Cerebellar nuclear complex (tissue), 1 donor: ENCODE measurements around the gene KRTAP5-10.
"Not testable (repeated sequence)": the region's sequence is repeated elsewhere in the genome, so short reads cannot be mapped to it uniquely, and the experiment has no call there.

ENCODE experiments used
- DNase-seq, 2 experiments: peaks; one replicate each; lab custom pipeline; 2025; lab: John Stamatoyannopoulos, UW

Gene KRTAP5-10

GRCh38 chr11:71542879-71543777 lies 22.2 kb upstream of the KRTAP5-10 start:
- no peak for DNase-seq

- DNase-seq = no peak
These were observed 21.5 kb upstream of the KRTAP5-10 start for GRCh38 chr11:71543866-71544265.

DNA sequence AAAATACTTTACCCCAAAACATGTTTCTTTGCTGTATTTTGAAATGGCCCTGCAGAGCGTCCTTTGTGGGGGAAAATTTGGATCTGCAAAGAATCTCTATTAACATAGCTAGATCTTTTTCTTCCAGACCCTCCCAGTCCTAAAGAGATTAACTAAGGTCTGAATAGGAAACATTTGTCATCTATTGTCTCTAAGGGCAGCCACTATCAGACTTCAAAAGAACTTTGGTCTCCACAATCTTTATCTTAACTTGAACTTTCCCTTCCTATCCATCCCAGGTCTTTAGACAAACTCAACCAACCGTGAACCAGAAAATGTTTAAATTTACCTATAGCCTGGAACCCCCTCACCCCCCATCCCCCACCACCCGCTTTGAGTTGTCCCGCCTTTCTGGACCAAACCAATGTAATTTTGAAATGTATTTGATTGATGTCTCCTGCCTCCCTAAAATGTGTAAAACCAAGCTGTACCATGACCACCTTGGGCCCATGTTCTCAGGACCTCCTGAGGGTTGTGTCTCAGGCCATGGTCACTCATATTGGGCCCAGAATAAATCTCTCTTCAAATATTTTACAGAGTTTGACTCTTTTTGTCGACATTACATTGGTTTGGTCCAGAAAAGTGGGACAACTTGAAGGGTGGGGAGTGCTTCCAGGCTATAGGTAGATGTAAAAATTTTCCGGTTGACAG lies 20.7 kb upstream of the KRTAP5-10 start:
- no peak for DNase-seq

DNA sequence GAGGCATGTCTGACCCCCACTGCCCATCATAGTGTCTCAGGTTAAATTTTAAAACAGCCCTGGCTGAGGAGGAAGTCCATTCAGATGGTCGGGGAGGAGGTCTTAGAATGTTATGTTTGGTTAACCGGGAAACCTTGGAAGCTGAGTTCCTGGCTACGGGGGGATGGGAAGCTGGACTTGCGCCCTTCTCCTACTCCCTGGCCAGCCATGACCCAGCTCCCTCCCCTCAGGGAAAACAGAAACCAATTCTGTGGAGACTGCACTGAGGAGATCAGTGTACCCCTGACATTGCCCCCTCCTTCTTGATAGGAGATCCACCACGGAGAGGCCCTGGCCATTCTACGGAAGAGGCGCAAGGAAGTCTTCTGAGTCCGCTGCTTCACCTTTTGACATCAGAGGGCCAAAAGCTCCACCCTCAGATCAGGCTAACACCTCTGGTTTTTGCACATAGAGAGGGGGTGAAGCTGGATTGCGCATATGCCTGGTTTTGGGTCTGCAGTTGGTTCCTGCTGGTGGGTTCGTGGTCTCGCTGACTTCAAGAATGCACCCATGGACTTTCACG lies 19.9 kb upstream of the KRTAP5-10 start:
- DNase-seq = no peak

GRCh38 chr11:71548120-71548519 lies 17.2 kb upstream of the KRTAP5-10 start, which contains the start of gene KRTAP5-9:
KRTAP5-9 (plus strand) TSS chr11:71548420; CDS start chr11:71548658, 238 bp downstream.
- no peak for DNase-seq

- DNase-seq = no peak
These were observed 16.6 kb upstream of the KRTAP5-10 start for GRCh38 chr11:71548716-71549151.

DNA sequence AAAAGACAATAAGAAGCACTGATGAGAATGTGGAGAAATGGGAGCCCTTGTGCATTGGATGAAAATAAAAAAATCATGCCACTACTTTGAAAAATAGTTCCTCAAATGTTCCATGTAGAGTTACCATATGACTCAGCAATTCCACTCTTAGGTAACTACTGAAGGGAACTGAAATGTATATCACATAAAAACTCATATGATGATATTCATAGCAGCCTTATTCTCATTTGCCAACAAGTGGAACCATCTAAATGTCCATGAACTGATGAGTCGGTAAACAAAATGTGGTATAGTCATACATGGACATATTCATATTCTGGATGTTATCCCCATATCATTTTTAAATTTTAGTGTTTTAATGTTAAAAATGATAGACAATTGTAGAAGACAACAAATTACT lies 13.7 kb upstream of the KRTAP5-10 start:
- DNase-seq = no peak

DNA sequence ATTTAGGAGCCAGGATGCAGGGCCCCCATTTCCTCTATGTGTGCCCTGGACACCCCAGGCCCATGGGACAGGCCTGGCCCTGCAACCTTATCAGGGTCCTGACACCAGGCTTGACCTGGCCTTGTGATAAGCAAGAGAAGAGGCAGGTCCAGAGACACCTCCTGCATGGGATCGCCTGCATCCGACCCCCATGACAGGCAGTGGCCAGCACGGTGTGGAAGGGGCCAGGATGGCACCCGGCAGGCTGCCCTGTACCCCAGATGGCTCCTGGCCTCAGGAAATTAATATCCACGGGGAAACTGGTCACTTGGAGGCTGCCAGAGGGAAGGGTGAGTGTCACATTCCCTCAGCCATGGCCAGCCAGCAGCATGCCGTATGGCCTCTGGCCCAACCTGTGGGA lies 10.4 kb upstream of the KRTAP5-10 start:
- DNase-seq = no peak

- no peak for DNase-seq
These were observed 9.9 kb upstream of the KRTAP5-10 start for GRCh38 chr11:71555508-71555907.

GRCh38 chr11:71556018-71556417 lies 9.3 kb upstream of the KRTAP5-10 start:
- DNase-seq = no peak

DNA sequence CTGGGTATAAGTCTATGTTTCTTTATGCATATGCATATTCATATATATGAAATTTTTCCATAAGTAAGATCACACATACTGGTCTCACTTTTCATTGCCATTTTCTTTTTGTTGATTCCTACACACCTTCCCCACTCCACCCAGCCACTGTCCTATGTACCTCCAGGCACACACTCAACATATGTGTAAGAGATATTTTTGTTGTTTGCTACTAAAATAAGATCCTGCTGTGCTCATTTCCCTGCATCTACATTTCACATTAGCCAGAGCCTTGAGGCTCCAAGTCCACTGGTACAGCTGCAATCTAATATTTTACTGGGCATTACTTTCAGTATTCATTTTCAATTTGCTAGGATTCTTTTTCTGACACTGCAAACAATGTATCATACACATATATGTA lies 8.1 kb upstream of the KRTAP5-10 start:
- no peak for DNase-seq

DNA sequence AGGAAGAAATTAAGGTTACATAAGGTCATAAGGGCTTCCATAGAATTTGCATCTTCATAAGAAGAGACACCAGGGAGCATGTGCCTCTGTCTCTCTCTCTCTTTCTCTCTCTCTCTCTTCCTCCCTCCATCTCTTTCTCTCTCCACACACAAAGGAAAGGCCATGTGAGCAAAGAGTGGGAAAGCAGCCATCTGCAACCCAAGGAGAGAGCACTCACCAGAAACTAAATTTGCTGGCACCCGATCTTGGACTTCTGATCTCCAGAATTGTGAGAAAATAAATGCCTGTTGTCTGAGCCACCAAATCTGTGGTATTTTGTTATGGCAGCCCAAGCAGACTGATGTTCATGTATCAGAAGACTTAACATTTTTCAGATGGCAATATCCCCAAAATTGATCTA lies 6.4 kb upstream of the KRTAP5-10 start:
- no peak for DNase-seq

DNA sequence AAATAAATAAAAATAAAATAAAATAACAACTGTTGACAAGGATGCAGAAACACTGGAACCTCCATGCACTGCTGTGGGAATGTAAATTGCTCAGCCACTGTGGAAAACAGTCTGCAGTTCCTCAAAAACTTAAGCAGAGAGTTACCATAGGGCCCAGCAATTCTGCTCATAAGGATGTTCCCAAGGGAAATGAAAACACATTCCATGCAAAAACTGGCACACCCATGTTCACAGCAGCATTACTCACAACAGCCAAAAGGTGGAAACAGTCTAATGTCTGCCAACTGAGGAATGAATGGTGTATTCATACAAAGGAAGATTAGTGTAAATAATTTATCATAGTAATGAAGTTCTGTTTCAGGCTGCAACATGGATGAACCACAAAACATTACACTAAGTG lies 3.2 kb upstream of the KRTAP5-10 start:
- DNase-seq = no peak

GRCh38 chr11:71563406-71563805 lies 2.0 kb upstream of the KRTAP5-10 start:
- no peak for DNase-seq

DNA sequence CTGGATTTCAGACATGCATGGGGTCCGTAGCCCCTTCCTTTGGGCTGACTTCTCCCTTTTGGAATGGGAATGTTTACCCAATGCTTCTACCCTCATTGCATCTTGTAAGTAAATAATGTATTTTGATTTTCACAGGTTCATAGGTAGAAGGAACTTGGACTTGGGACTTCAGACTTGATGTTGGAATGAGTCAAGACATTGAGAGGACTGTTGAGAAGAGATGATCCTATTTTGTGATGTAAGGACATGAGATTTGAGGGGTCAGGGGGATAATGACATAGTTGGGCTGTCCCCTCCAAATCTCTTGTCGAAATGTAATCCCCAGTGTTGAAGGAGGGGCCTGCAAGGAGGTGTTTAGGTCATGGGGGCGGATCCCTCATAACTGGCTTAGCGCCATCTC lies 933 bp upstream of the KRTAP5-10 start:
- no peak for DNase-seq

GRCh38 chr11:71566081-71566620 lies 788 bp downstream of the KRTAP5-10 start:
- no peak for DNase-seq

GRCh38 chr11:71566626-71567599 lies 1.6 kb downstream of the KRTAP5-10 start:
- not testable (repeated sequence) for DNase-seq

DNA sequence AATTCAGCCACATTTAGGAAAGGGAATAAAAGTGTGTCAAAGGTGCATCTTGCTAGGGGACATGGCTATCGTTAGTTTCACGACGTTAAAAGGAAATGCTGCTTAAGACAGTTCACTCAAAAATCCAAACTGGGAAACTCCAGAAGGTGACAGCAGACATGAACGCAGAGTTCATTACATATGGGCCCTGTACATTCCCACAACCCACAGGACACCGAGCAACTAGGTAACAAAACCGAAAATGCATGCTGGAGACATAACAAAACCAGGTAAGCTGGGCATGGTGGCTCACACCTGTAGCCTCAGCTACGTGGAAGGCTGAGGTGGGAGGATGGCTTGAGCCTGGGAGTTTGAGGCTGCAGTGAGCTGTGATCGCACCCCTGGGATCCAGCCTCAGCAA lies 2.3 kb downstream of the KRTAP5-10 start:
- DNase-seq = not testable (repeated sequence)

GRCh38 chr11:71568704-71569349 lies 3.5 kb downstream of the KRTAP5-10 start:
- DNase-seq = no peak

- not testable (repeated sequence) for DNase-seq
These were observed 5.9 kb downstream of the KRTAP5-10 start for GRCh38 chr11:71571101-71571850.
